GM12875 (cell line): ENCODE measurements around the gene RPEL1.
"Not testable (repeated sequence)": the region's sequence is repeated elsewhere in the genome, so short reads cannot be mapped to it uniquely, and the experiment has no call there.

Experiments
- H3K4me3 ChIP-seq: one replicate; pipeline ENCODE4 v1.5.1; 2011; ENCODE audit warnings: low read depth, low read length, control low read depth
- CTCF ChIP-seq: IDR thresholded peaks from 2 replicates; pipeline ENCODE4 v1.5.1; 2011; ENCODE audit warnings: low read depth, mild to moderate bottlenecking, control low read depth, inconsistent platforms, low read length, moderate library complexity, borderline replicate concordance; ENCODE audit not compliant: insufficient read depth

The RPEL1 gene

DNA sequence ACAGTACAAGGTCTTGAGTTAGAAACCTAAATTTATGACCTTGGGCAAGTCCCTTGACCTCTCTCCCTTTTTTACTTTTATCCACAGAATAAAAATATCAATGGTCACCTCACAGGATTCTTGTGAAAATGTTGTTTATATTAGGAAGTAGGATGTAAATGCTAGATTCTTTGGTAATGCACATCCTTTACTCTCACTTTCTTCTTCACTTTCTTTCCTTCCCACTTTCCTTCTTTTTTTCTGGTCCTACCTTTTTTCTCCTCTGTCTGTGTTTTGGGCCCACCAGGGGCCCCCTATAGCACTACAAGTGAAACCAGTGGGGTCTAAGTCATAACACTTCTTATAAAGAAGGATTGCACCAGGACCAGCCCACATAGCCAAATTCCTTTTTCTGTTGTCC, 12.1 kb downstream of the RPEL1 start:
- no peak for TF ChIP-seq CTCF
- no peak overlapping the region for H3K4me3 ChIP-seq

GRCh38 chr10:103258928-103259327, 13.2 kb downstream of the RPEL1 start:
- not testable (repeated sequence) for H3K4me3 ChIP-seq

DNA sequence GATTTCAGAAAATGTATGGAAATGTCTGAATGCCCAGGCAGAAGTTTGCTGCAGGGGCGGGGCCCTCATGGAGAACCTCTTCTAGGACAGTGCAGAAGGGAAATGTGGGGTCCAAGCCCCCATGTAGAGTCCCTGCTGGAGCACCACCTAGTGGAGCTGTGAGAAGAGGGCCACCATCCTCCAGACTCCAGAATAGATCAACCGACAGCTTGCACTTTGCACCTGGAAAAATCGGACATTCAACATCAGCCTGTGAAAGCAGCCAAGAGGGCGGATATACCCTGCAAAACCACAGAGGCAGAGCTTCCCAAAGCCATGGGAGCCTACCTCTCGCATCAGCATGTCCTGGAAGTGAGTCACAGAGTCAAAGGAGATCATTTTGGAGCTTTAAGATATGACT, 14.3 kb downstream of the RPEL1 start:
- no peak for TF ChIP-seq CTCF
- H3K4me3 ChIP-seq: no peak overlapping the region

GRCh38 chr10:103262229-103262628, 16.5 kb downstream of the RPEL1 start:
- TF ChIP-seq CTCF: no peak
- no peak overlapping the region for H3K4me3 ChIP-seq

GRCh38 chr10:103265717-103266329, 20.1 kb downstream of the RPEL1 start:
- H3K4me3 ChIP-seq: no peak overlapping the region
- no peak for TF ChIP-seq CTCF

DNA sequence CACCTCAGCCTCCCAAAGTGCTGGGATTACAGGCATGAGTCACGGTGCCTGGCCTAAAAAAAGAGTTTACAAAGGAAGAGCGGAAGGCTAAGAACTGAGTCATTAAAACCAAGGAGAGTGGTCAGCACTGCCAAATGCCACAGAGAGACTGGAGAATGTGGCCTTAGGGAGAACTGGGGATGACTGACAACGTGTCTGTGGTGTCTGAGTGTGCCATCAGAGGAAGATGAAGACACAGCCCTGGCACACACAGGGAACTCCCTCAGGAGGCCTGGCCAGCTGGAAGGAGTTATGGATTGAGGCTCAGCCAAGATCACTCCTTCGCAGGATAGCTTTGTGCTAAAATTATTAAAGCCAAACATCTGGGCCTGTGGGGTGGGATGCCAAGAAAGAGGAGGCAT, 27.4 kb downstream of the RPEL1 start:
- no peak overlapping the region for H3K4me3 ChIP-seq
- TF ChIP-seq CTCF: no peak

- H3K4me3 ChIP-seq: no peak overlapping the region
- no peak for TF ChIP-seq CTCF
Observed at GRCh38 chr10:103276251-103276895, 30.7 kb downstream of the RPEL1 start.
